CD4-positive, alpha-beta T cell (primary cell): ENCODE data around the gene RBM33. TPM values are rescaled to one million over a fixed set of nuclear protein-coding genes. Genes with fewer than 3 reads are reported as not detected.

Experiments
- ATAC-seq: fragments of 200-7000 bp; cut with Tn5 transposase; one replicate; pipeline ENCODE4 v1.10.0; 2022; ENCODE audit warnings: mild to moderate bottlenecking; ENCODE audit not compliant: poor library complexity
- CTCF ChIA-PET: fragments of 350-600 bp; sonication (Branson Sonifier 250); formaldehyde crosslinking; loops from one replicate; lab custom pipeline; 2021; ENCODE audit warnings: antibody characterized with exemption, inconsistent platforms; lab: Charles Lee
- POLR2A ChIA-PET: fragments of 350-600 bp; sonication (Branson Sonifier 250); formaldehyde crosslinking; loops from one replicate; lab custom pipeline; 2021; ENCODE audit warnings: antibody characterized with exemption, inconsistent platforms; lab: Charles Lee
- DNase-seq, 14 experiments: peaks; one replicate each; pipeline ENCODE4 v3.0.0-alpha.2; 2013 to 2020; ENCODE audit warnings: mixed read lengths in 2 of 14
- H3K27ac ChIP-seq, 2 donors: one replicate each; pipeline versions ENCODE4 v1.5.1 to v1.7.0; 2013; ENCODE audit warnings: low read length in 2 of 2, low read depth in 1 of 2, mild to moderate bottlenecking in 1 of 2
- H3K27me3 ChIP-seq, 2 experiments: 1 replicate in 1 of 2; 2 replicates in 1 of 2; pipeline versions ENCODE4 v1.6.1 to v1.7.0; 2013; ENCODE audit warnings: low read length in 2 of 2, control low read depth in 1 of 2, mild to moderate bottlenecking in 1 of 2, moderate library complexity in 1 of 2; ENCODE audit not compliant: insufficient read depth in 2 of 2, control insufficient read depth in 1 of 2
- H3K36me3 ChIP-seq: one replicate; pipeline ENCODE4 v1.6.1; 2013; ENCODE audit warnings: low read length, control low read depth; ENCODE audit not compliant: insufficient read depth
- H3K4me1 ChIP-seq: one replicate; pipeline ENCODE4 v1.6.1; 2013; ENCODE audit warnings: low read length, control low read depth; ENCODE audit not compliant: insufficient read depth
- H3K4me3 ChIP-seq: one replicate; pipeline ENCODE4 v1.5.1; 2013; ENCODE audit warnings: mild to moderate bottlenecking, low read length, moderate library complexity
- H3K9me3 ChIP-seq, 2 experiments: 1 replicate in 1 of 2; 2 replicates in 1 of 2; pipeline versions ENCODE4 v1.6.1 to v1.7.0; 2013; ENCODE audit warnings: low read length in 2 of 2, mild to moderate bottlenecking in 2 of 2, control low read depth in 1 of 2, moderate library complexity in 1 of 2; ENCODE audit not compliant: control insufficient read depth in 1 of 2, insufficient read depth in 1 of 2
- H3K27ac Mint-ChIP-seq: one replicate; pipeline ENCODE4 v1.8.0; 2020; ENCODE audit warnings: mixed read lengths
- H3K27me3 Mint-ChIP-seq: one replicate; pipeline ENCODE4 v1.8.0; 2021; ENCODE audit warnings: mixed read lengths
- H3K36me3 Mint-ChIP-seq: one replicate; pipeline ENCODE4 v1.8.0; 2021; ENCODE audit warnings: low read depth, mixed read lengths
- H3K4me1 Mint-ChIP-seq: one replicate; pipeline ENCODE4 v1.8.0; 2021; ENCODE audit warnings: low read depth, mixed read lengths
- H3K4me3 Mint-ChIP-seq: one replicate; pipeline ENCODE4 v1.8.0; 2020; ENCODE audit warnings: mild to moderate bottlenecking, mixed read lengths
- H3K9me3 Mint-ChIP-seq: one replicate; pipeline ENCODE4 v1.8.0; 2020; ENCODE audit warnings: mixed read lengths
- intact Hi-C, 2 experiments: fragments of 100-400 bp; cut with DNase I in 1 of 2; cut with micrococcal nuclease in 1 of 2; formaldehyde crosslinking; loops; one replicate each; pipeline versions ENCODE4 v1.15.1 to v1.9.0; 2023 to 2025; cut with DNase I, micrococcal nuclease
- total RNA-seq, 174 experiments: library from RNA in 2 of 174; stranded (reverse) in 2 of 174; gene quantifications; one replicate each; pipeline ENCODE4 v1.2.3 and lab custom pipeline; 2021 to 2026
- TF ChIP-seq, protein P1 (sequence below): fragments of 200-600 bp; IDR thresholded peaks from one replicate; pipeline ENCODE4 v1.8.0; 2022; ENCODE audit warnings: antibody characterized with exemption, mild to moderate bottlenecking

RBM33 gene
- total RNA-seq, 2 experiments from 2014 or later, result 178 to 184 TPM

DNA sequence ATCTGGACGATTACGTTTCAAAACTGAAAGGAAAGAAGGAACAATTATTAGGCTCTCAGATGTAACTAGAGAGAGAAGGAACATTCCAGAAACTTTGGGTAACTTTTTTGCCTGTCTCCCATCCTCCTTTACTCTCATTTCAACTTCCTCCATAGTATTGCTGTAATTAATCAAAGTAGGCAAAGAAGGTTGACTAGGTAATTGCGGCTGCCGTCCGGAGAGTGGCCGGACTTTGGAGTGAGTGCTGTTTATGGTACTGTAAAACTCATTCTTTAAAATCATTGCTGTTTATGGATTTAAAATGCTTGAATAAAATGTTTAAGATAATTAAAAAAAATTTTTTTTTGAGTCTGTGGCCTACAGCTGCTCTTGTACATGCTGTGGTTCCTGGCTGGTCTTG is 56.4 kb downstream of the RBM33 start:
- no peaks in the 10 kb centered on the region for H3K9me3 Mint-ChIP-seq
- POLR2A ChIA-PET, result no interaction called here
- CTCF ChIA-PET, result interaction anchor here (0.6 kb wide), 1 partner anchor 1249 kb away, joined by 4 read pairs; no protein-coding TSS in a partner anchor
- H3K4me1 Mint-ChIP-seq, result peaks cover 49% of the 10 kb centered on the region
- H3K4me3 Mint-ChIP-seq, result no peak overlapping the region
- Histone ChIP-seq H3K9me3 (no peaks in the 10 kb centered on the region), H3K27me3 (no peaks in the 10 kb centered on the region), H3K36me3 (peaks cover 56% of the 10 kb centered on the region), H3K4me1 (no peaks in the 10 kb centered on the region), H3K27ac (no peak overlapping the region), H3K4me3 (no peak overlapping the region)
- H3K27me3 Mint-ChIP-seq, result no peaks in the 10 kb centered on the region
- DNase-seq (no peak), ATAC-seq (no peak)
- peaks cover 79% of the 10 kb centered on the region for H3K36me3 Mint-ChIP-seq
- intact Hi-C loops, result no loop called here
- TF ChIP-seq, protein P1, sequence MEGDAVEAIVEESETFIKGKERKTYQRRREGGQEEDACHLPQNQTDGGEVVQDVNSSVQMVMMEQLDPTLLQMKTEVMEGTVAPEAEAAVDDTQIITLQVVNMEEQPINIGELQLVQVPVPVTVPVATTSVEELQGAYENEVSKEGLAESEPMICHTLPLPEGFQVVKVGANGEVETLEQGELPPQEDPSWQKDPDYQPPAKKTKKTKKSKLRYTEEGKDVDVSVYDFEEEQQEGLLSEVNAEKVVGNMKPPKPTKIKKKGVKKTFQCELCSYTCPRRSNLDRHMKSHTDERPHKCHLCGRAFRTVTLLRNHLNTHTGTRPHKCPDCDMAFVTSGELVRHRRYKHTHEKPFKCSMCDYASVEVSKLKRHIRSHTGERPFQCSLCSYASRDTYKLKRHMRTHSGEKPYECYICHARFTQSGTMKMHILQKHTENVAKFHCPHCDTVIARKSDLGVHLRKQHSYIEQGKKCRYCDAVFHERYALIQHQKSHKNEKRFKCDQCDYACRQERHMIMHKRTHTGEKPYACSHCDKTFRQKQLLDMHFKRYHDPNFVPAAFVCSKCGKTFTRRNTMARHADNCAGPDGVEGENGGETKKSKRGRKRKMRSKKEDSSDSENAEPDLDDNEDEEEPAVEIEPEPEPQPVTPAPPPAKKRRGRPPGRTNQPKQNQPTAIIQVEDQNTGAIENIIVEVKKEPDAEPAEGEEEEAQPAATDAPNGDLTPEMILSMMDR, result no peak
- H3K27ac Mint-ChIP-seq, result no peak overlapping the region

DNA sequence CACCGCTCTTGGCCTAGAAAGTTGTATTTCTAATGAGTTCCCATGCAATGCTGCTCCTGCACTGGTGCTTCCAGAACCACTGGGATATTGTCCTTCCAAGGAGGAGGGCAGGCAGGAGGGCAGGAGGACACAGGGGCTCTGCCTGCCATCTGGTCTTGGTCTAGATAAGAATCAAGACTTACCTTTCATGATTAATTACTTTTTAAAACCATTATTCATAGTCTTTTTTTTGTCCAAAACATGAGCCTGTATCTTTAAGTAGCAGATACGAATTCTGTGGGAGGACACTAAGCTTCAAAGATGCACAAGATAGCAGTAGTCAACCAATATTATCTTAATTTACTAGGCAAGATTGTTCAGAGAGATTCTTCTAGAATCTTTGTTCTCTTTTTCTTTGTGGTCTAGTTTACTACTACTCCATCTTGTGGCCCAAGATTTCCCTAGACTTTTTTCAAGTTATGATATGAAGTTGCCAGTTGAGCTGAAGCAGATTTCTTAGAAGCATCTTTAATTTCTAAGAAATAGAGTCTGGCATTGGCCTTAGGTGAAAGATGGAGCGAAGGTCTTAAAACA is 57.6 kb downstream of the RBM33 start:
- Mint-ChIP-seq H3K9me3 (no peaks in the 10 kb centered on the region), H3K4me1 (peaks cover 37% of the 10 kb centered on the region), H3K27ac (peak overlapping the region; percentile 19), H3K36me3 (peaks cover 67% of the 10 kb centered on the region), H3K4me3 (no peak overlapping the region), H3K27me3 (no peaks in the 10 kb centered on the region)
- no peak for ATAC-seq
- peaks cover 59% of the 10 kb centered on the region for H3K36me3 ChIP-seq
- DNase-seq, result no peak
- TF ChIP-seq, protein P1, result no peak
- H3K4me1 ChIP-seq, result no peaks in the 10 kb centered on the region
- H3K27me3 ChIP-seq, result no peaks in the 10 kb centered on the region
- ChIA-PET POLR2A (no interaction called here), CTCF (interaction anchor here (1.0 to 1.3 kb wide), 2 partner anchors 52 to 103 kb away, joined by 3 to 6 read pairs; no protein-coding TSS in a partner anchor)
- H3K27ac ChIP-seq, result no peak overlapping the region
- intact Hi-C loops, result no loop called here
- no peaks in the 10 kb centered on the region for H3K9me3 ChIP-seq
- no peak overlapping the region for H3K4me3 ChIP-seq

GRCh38 chr7:155702616-155703015 is 58.2 kb downstream of the RBM33 start:
- no peak overlapping the region for H3K4me3 Mint-ChIP-seq
- Histone ChIP-seq H3K4me3 (no peak overlapping the region), H3K27ac (no peak overlapping the region), H3K36me3 (peaks cover 63% of the 10 kb centered on the region), H3K9me3 (no peaks in the 10 kb centered on the region), H3K4me1 (no peaks in the 10 kb centered on the region), H3K27me3 (no peaks in the 10 kb centered on the region)
- no peaks in the 10 kb centered on the region for H3K27me3 Mint-ChIP-seq
- H3K36me3 Mint-ChIP-seq, result peaks cover 62% of the 10 kb centered on the region
- ATAC-seq (no peak), DNase-seq (no peak)
- TF ChIP-seq, protein P1, result no peak
- H3K4me1 Mint-ChIP-seq, result peaks cover 31% of the 10 kb centered on the region
- H3K9me3 Mint-ChIP-seq, result no peaks in the 10 kb centered on the region
- CTCF ChIA-PET, result interaction anchor here (1.0 to 1.3 kb wide), 2 partner anchors 52 to 104 kb away, joined by 3 to 6 read pairs; no protein-coding TSS in a partner anchor
- intact Hi-C loops, result no loop called here
- peak overlapping the region; percentile 19 for H3K27ac Mint-ChIP-seq
- POLR2A ChIA-PET, result no interaction called here
